K562 (cell line): Measurements from ENCODE around the gene SMIM29. TPM values are rescaled to one million over a fixed set of nuclear protein-coding genes. Genes with fewer than 3 reads are reported as not detected.

ENCODE experiments used
- CEBPG ChIP-seq, 3 experiments: fragments of 200-800 bp in 1 of 3; sonication (Bioruptor generic) in 1 of 3; sonication (generic) in 1 of 3; formaldehyde crosslinking in 1 of 3; IDR thresholded peaks in 2 of 3; conservative IDR thresholded peaks in 1 of 3; 2 replicates each; pipeline versions ENCODE4 v1.6.1 to v1.8.0; 2016 to 2022; ENCODE audit warnings: missing compliant biosample characterization in 2 of 3, missing genetic modification characterization in 2 of 3, mild to moderate bottlenecking in 1 of 3, missing genetic modification reagents in 1 of 3
- CGGBP1 ChIP-seq: fragments of 250-450 bp; sonication (Bioruptor Pico); IDR thresholded peaks from 2 replicates; pipeline ENCODE4 v1.9.0; 2021; ENCODE audit warnings: mild to moderate bottlenecking
- CHD7 ChIP-seq: fragments of 200-600 bp; sonication (generic); IDR thresholded peaks from one replicate; pipeline ENCODE4 v1.6.1; 2012; ENCODE audit warnings: mild to moderate bottlenecking, low read depth, low read length, inconsistent platforms
- E2F4 ChIP-seq: sonication (generic); formaldehyde crosslinking; IDR thresholded peaks from 2 replicates; pipeline ENCODE4 v1.8.0; 2022; ENCODE audit warnings: mild to moderate bottlenecking, low read depth, missing genetic modification reagents
- HDAC1 ChIP-seq, 2 experiments: fragments of 450-650 bp; IDR thresholded peaks; 2 replicates each; pipeline ENCODE4 v1.6.1; 2016 to 2017; ENCODE audit warnings: inconsistent platforms in 1 of 2, mild to moderate bottlenecking in 1 of 2, moderate library complexity in 1 of 2
- HNRNPH1 ChIP-seq: fragments of 200-400 bp; formaldehyde crosslinking; optimal IDR thresholded peaks from 2 replicates; pipeline ENCODE3; 2017; ENCODE audit warnings: low read depth, mild to moderate bottlenecking, low read length, moderate library complexity
- HSF4 ChIP-seq: fragments of 250-450 bp; sonication (Bioruptor Pico); IDR thresholded peaks from 2 replicates; pipeline ENCODE4 v2.1.2; 2022; ENCODE audit warnings: mild to moderate bottlenecking, moderate library complexity, borderline replicate concordance
- MEIS2 ChIP-seq: fragments of 450-650 bp; IDR thresholded peaks from 2 replicates; pipeline ENCODE4 v1.6.1; 2014; ENCODE audit warnings: mild to moderate bottlenecking; ENCODE audit not compliant: partially characterized antibody
- MLX ChIP-seq, 2 experiments: fragments of 450-650 bp in 1 of 2; sonication (generic) in 1 of 2; formaldehyde crosslinking; conservative IDR thresholded peaks; 2 replicates each; pipeline versions ENCODE4 v1.4.0 to v1.8.1; 2020 to 2022; ENCODE audit warnings: mild to moderate bottlenecking in 1 of 2, missing genetic modification reagents in 1 of 2
- NR2C2 ChIP-seq, 2 experiments: fragments of 200-800 bp in 1 of 2; sonication (Bioruptor generic) in 1 of 2; sonication (generic) in 1 of 2; formaldehyde crosslinking in 1 of 2; IDR thresholded peaks; 2 replicates each; pipeline versions ENCODE4 v1.6.1 to v1.8.0; 2016 to 2022; ENCODE audit warnings: mild to moderate bottlenecking in 1 of 2, missing compliant biosample characterization in 1 of 2, missing genetic modification characterization in 1 of 2, missing genetic modification reagents in 1 of 2
- SMARCA4 ChIP-seq: fragments of 450-650 bp; IDR thresholded peaks from 2 replicates; pipeline ENCODE4 v1.6.1; 2016
- TCF7L2 ChIP-seq: fragments of 150-350 bp; IDR thresholded peaks from 2 replicates; pipeline ENCODE4 v1.6.1; 2016; ENCODE audit warnings: low read depth, mild to moderate bottlenecking, low read length, moderate library complexity
- ZNF143 ChIP-seq: sonication (generic); formaldehyde crosslinking; IDR thresholded peaks from 2 replicates; pipeline ENCODE4 v1.9.0; 2022; ENCODE audit warnings: mild to moderate bottlenecking, missing genetic modification reagents
- polyA plus RNA-seq, 8 experiments: library from polyadenylated mRNA; depleted of rRNA in 4 of 8; stranded (reverse) in 5 of 8; unstranded in 3 of 8; fragments of >200 nt; fragmentation: Nextera tagmentation in 2 of 8; fragmentation: Illumina TruSeq in 1 of 8; extraction: Ambion mirVana in 2 of 8; extraction: Trizol in 1 of 8; gene quantifications; 2 replicates each; pipeline versions ENCODE4 v1.2.1 to v1.2.3, GENCODE V29; 2011 to 2014; ENCODE audit warnings: inconsistent platforms in 1 of 8, missing spikeins in 1 of 8
- total RNA-seq, 7 experiments: library from RNA; depleted of rRNA in 6 of 7; stranded (reverse); fragments of >200 nt in 6 of 7; fragmentation: Illumina TruSeq in 2 of 7; extraction: Trizol in 2 of 7; gene quantifications; 2 replicates each; pipeline versions ENCODE4 v1.2.1 to v1.2.3, GENCODE V29; 2011 to 2021; ENCODE audit warnings: low replicate concordance in 1 of 7

Gene SMIM29
- total and polyA plus RNA-seq, 9 of the 15 experiments (the other 6 are each of a cell fraction or from before 2014, with no cell fraction given): 6.5 to 36.7 (median 20.9) TPM

- TF ChIP-seq E2F4: no peak
- peak; percentile 86 to 98; a peak in 3 of 4 replicates for TF ChIP-seq HDAC1 (IDR thresholded peaks at IDR 0.05)
- no peak for TF ChIP-seq HSF4 (CRISPR knock-in tag)
- no peak for TF ChIP-seq CHD7
- TF ChIP-seq MLX (CRISPR knock-in tag; conservative IDR thresholded peaks at IDR 0.05): no peak
- TF ChIP-seq ZNF143 (CRISPR knock-in tag): no peak
- peak; percentile 28; the same call in 1 of the 2 replicates for TF ChIP-seq TCF7L2
- no peak for TF ChIP-seq HNRNPH1
- no peak for TF ChIP-seq NR2C2 (CRISPR knock-in tag; IDR thresholded peaks at IDR 0.05)
- no peak; the same call in 1 of the 2 replicates for TF ChIP-seq NR2C2 (tag; IDR thresholded peaks at IDR 0.05)
- TF ChIP-seq CGGBP1 (CRISPR knock-in tag): no peak
- peak; percentile 95 for TF ChIP-seq SMARCA4
- TF ChIP-seq MEIS2: peak; percentile 69
- TF ChIP-seq CEBPG (CRISPR knock-in tag; IDR thresholded peaks at IDR 0.05): no peak
- TF ChIP-seq CEBPG (tag; conservative IDR thresholded peaks at IDR 0.05 in 1 of 2, IDR thresholded peaks at IDR 0.05 in 1 of 2): no peak
These were observed 33.0 kb upstream of the SMIM29 start (continued) for GRCh38 chr6:34281702-34282334.
